ENCODE results near the gene ZNF91. TPM values are rescaled to one million over a fixed set of nuclear protein-coding genes. Genes with fewer than 3 reads are reported as not detected.
"Not testable (repeated sequence)": the region's sequence is repeated elsewhere in the genome, so short reads cannot be mapped to it uniquely, and the experiment has no call there.

The ZNF91 gene
- total RNA-seq, 1 experiment from 2014 or later = 43.5 TPM

GRCh38 chr19:23381114-23381513 lies 14.2 kb downstream of the ZNF91 start:
- Histone ChIP-seq H2BK5ac (ENCODE audit: insufficient read length, low read length) (no peak overlapping the region), H3K56ac (ENCODE audit: insufficient read length, low read depth, low read length) (no peak overlapping the region), H2AFZ (ENCODE audit: low read length) (no peak overlapping the region), H4K5ac (ENCODE audit: insufficient read length, low read depth, low read length) (no peak overlapping the region), H3K14ac (ENCODE audit: insufficient read depth, low read length) (no peak overlapping the region), H3K18ac (ENCODE audit: insufficient read length, low read depth, low read length) (no peak overlapping the region), H3K4me2 (ENCODE audit: insufficient read depth, insufficient read length, low read length) (no peak overlapping the region), H3K4me1 (ENCODE audit: insufficient read depth, low read length) (no peaks in the 10 kb centered on the region), H3K9ac (ENCODE audit: extremely low read depth, insufficient read length, low read length) (no peak overlapping the region), H2BK12ac (ENCODE audit: insufficient read length, low read depth, low read length) (no peak overlapping the region), H2BK120ac (ENCODE audit: low read depth, low read length, poor library complexity, severe bottlenecking) (no peak overlapping the region), H3K9me3 (ENCODE audit: control insufficient read depth, low read depth, low read length) (no peaks in the 10 kb centered on the region), H3K79me1 (ENCODE audit: insufficient read depth, low read depth, low read length, poor library complexity, severe bottlenecking) (peaks cover 5% of the 10 kb centered on the region), H3T11ph (ENCODE audit: low read length) (no peak overlapping the region), H3K23me2 (ENCODE audit: insufficient read length, low read depth, low read length, poor library complexity, severe bottlenecking) (no peaks in the 10 kb centered on the region), H4K20me1 (ENCODE audit: control insufficient read depth, insufficient read depth, insufficient read length) (no peaks in the 10 kb centered on the region), H3K27ac (ENCODE audit: insufficient read length, low read depth, low read length) (no peak overlapping the region), H2BK15ac (ENCODE audit: low read depth, low read length) (no peak overlapping the region), H3K79me2 (ENCODE audit: insufficient read depth, low read length) (peaks cover 16% of the 10 kb centered on the region; the same call in 1 of the 2 replicates), H3K4ac (ENCODE audit: low read depth, low read length) (no peak overlapping the region), H2BK20ac (ENCODE audit: low read depth, low read length, poor library complexity, severe bottlenecking) (no peak overlapping the region), H3K27me3 (ENCODE audit: insufficient read depth, low read length) (no peaks in the 10 kb centered on the region), H3K23ac (ENCODE audit: insufficient read length, low read depth, low read length) (no peak overlapping the region), H4K8ac (replicated peaks; ENCODE audit: insufficient read length, low read depth, low read length) (no peak overlapping the region), H4K91ac (ENCODE audit: insufficient read length, low read depth, low read length) (no peak overlapping the region), H2AK5ac (ENCODE audit: insufficient read length, low read length) (no peak overlapping the region)
- Mint-ChIP-seq H3K27me3 (ENCODE audit: low read depth) (no peaks in the 10 kb centered on the region), H3K9me3 (peaks cover 7 to 73% of the 10 kb centered on the region in 2 experiments; a peak in 4 of 5 replicates), H3K27ac (no peak overlapping the region), H3K4me1 (peaks cover 7 to 15% of the 10 kb centered on the region in 2 experiments; a peak in 3 of 4 replicates), H3K4me3 (no peak overlapping the region), H3K36me3 (ENCODE audit: insufficient read depth in 1 of 3, low read depth in 3 of 3) (peaks cover 38 to 79% (median 69%) of the 10 kb centered on the region in 3 experiments)
- TF ChIP-seq CTCF (conservative IDR thresholded peaks at IDR 0.05) = no peak
- DNase-seq = no peak

DNA sequence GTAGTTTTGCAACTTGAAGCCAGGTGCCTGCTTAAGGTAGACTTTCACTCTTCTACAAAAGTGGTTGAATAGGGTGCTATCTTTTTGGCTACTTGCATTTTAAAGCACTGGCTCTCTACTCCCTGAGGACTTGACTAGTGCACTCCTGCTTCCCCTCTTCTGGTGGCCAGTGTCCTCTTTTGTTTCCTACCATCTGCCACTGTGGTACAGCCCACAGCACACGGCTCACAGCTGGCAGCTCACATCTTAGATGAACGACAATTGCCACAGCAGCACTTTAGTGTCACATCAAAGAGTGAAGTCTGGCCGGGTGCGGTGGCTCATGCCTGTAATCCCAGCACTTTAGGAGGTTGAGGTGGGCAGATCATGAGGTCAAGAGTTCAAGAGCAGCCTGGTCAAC lies 15.6 kb downstream of the ZNF91 start:
- peaks cover 12% of the 10 kb centered on the region; the same call in 1 of the 2 replicates for H3K79me2 ChIP-seq (ENCODE audit: insufficient read depth, low read length)
- H2BK15ac ChIP-seq (ENCODE audit: low read depth, low read length); H3K4ac ChIP-seq (ENCODE audit: low read depth, low read length); H3K56ac ChIP-seq (ENCODE audit: insufficient read length, low read depth, low read length); H2BK5ac ChIP-seq (ENCODE audit: insufficient read length, low read length); H2AFZ ChIP-seq (ENCODE audit: low read length); H3K27me3 Mint-ChIP-seq (ENCODE audit: low read depth); H4K91ac ChIP-seq (ENCODE audit: insufficient read length, low read depth, low read length); H4K5ac ChIP-seq (ENCODE audit: insufficient read length, low read depth, low read length); H3K4me3 Mint-ChIP-seq; H3K9ac ChIP-seq (ENCODE audit: extremely low read depth, insufficient read length, low read length); H3K27ac ChIP-seq (ENCODE audit: insufficient read length, low read depth, low read length); H3T11ph ChIP-seq (ENCODE audit: low read length); H3K14ac ChIP-seq (ENCODE audit: insufficient read depth, low read length); H3K23ac ChIP-seq (ENCODE audit: insufficient read length, low read depth, low read length); H4K20me1 ChIP-seq (ENCODE audit: control insufficient read depth, insufficient read depth, insufficient read length); H3K4me2 ChIP-seq (ENCODE audit: insufficient read depth, insufficient read length, low read length); H3K23me2 ChIP-seq (ENCODE audit: insufficient read length, low read depth, low read length, poor library complexity, severe bottlenecking); H2BK20ac ChIP-seq (ENCODE audit: low read depth, low read length, poor library complexity, severe bottlenecking); H3K18ac ChIP-seq (ENCODE audit: insufficient read length, low read depth, low read length); H3K9me3 ChIP-seq (ENCODE audit: control insufficient read depth, low read depth, low read length); H2BK120ac ChIP-seq (ENCODE audit: low read depth, low read length, poor library complexity, severe bottlenecking); H2AK5ac ChIP-seq (ENCODE audit: insufficient read length, low read length); H2BK12ac ChIP-seq (ENCODE audit: insufficient read length, low read depth, low read length); DNase-seq; H3K27me3 ChIP-seq (ENCODE audit: insufficient read depth, low read length); H3K79me1 ChIP-seq (ENCODE audit: insufficient read depth, low read depth, low read length, poor library complexity, severe bottlenecking); H3K4me1 ChIP-seq (ENCODE audit: insufficient read depth, low read length); H4K8ac ChIP-seq (replicated peaks; ENCODE audit: insufficient read length, low read depth, low read length): not testable (repeated sequence)
- no CpG with 5 or more reads among the region's 4 CpGs for WGBS (ENCODE audit: extremely low coverage, insufficient read length, low lambda C conversion rate)
- Mint-ChIP-seq H3K4me1 (peaks cover 6 to 11% of the 10 kb centered on the region in 2 experiments; a peak in 3 of 4 replicates), H3K27ac (peak overlapping the region in 1 of 3 experiments; percentile 76; a peak in 2 of 7 replicates), H3K9me3 (peaks cover 7 to 75% of the 10 kb centered on the region in 2 experiments; a peak in 4 of 5 replicates), H3K36me3 (ENCODE audit: insufficient read depth in 1 of 3, low read depth in 3 of 3) (peaks cover 47 to 80% (median 71%) of the 10 kb centered on the region in 3 experiments)

Measured in H9 (cell line).